ENCODE data around the gene SMC2.

The SMC2 gene

DNA sequence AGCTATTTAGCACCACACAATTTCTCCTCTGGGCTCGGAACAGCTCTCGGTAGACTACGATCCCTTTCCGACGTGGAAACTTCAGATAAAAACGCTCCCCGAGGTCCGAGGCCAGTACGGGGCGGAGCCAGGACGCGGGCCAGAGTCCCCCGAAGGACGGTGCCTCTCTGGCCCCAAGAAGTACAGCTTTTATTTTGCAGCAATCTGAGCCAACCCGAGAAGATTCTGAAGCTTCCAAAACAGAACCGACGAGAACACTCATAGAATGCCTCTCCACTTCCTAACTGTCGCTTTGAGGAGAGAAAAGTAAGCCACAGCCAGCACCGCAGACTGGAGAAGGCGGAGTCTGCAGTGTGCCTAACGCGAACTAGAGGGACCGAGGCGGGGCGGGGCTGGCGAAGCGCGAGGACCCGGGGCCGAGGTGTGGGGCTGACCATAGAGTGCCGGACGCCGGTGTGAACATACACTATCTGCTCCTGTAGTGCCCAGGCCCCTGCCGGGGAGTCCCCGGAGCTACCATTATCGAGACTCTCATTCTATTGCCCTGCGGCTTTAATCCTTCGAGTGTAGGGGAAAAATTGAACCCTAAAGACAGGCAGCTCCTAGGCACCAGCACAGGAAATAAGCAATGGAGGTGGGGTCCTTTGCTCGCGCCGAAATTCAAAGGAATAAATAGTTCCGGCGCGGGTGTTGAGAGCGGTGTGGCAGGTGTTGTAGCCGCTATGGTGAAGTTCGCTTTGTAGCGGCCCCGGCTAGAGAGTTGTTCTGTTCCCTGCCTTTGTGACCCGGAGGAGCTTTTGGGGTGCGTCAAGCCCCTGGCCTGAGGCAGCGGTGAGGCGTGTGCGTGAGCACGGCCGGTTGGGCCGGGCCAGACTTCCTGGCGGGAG is at the start of gene SMC2:
Gene SMC2, plus strand, starts transcription at position 663 of the 887 bp plus-strand sequence. CDS start 1,076 bp downstream, outside the sequence.
- peak; percentile 95 for DNase-seq

DNA sequence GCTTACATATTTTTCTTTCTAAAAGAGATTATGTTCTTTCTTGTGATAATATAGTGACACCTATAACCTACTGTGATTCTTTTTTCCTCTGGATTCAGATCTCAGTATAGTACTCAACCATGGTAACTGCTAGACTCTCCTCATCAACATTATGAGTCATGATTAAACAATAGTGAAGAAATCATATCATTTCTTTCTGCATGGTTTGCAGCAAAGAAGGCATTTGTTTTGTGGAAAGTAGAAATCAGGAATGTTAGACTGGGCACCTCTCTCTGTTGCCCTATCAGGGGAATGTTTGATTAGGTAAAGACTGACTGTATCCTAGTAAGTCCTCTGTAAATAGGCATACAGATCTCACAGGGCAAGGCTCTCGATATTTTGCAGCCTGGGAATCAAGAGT is 25.6 kb upstream of the SMC2 start:
- DNase-seq = no peak

DNA sequence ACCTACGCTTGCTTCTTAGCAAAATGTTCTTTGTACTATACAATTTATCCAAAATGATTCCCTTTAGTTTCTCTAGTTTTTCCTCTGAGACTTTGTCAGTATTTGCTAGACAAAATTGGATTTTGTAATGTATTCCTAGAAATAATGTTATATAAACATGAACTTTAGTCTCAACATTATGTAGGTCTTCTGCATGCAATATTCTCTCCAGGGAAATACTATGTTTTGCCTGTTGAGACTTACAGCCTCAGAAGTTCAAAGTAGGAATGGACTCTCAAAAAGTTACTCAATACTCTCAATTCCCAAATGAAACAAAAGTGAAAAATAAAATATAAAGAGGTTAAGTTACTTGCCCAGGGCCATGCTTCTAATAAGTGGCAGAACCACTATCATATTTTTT is 24.8 kb upstream of the SMC2 start:
- DNase-seq = no peak

DNA sequence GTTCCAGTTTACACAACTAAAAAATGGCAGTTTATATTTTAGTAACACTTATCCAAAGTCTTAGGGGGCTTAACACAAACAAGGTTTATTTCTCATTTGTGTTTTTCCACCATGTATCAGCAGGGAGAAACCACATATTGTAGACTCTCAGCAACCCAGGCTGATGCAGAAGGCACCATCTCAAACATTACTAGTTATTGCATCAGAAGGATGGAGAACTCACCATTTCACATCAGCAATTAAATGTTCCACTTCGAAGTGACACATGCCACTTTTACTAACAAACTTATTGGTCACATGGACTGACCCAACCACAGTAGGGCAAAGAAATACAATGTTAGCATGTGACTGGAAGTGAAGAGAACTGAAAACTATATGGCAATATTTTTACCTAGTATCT is 22.5 kb upstream of the SMC2 start:
- no peak for DNase-seq

DNA sequence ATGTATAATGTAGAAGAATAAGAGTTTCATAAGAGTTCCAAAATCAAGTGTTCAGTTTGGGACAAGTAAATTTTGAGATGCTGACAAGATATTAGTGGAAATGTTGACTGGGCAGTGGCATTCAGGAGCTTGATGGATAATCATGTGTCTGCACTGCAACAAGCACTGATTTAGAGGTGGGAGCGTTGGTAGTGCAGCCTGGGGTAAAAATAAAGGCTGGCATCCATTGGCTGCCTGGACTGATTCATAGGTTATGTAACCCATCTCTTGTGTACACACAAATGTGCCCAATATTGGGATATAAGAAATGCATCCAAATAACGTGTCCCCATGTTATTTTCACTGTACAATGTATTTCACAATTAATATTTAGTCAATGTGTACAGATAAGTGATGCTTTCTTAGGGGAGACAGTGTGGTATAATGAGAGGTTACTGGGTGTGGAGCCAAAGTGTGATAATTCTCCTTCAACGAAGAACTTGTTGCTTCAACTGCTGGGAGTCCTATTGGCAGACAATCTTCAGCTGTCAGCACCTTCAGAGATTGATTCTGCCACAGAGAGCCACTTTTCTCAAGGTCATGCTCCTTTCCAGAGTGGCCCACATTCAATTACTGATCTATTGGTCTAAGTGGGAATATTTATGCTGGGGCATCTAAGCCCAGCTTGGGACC is 20.9 kb upstream of the SMC2 start:
- DNase-seq = no peak

DNA sequence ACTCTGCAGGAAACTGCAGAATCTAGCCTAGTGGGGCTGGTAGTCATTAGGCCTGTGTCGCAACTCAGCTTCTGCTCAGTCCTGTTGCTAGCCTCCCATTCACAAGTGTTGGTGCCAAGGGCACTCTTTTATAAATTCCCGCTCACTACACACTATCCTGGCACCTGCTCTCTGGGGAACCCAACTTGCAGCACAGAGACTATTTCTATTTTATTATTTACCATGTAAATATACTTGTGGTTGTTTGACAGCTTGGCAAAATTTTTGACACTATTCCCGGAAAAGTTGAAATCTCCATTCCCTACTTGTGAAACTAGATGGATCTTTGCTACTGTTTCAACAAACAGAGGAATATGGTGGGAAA is 20.4 kb upstream of the SMC2 start:
- no peak for DNase-seq

DNA sequence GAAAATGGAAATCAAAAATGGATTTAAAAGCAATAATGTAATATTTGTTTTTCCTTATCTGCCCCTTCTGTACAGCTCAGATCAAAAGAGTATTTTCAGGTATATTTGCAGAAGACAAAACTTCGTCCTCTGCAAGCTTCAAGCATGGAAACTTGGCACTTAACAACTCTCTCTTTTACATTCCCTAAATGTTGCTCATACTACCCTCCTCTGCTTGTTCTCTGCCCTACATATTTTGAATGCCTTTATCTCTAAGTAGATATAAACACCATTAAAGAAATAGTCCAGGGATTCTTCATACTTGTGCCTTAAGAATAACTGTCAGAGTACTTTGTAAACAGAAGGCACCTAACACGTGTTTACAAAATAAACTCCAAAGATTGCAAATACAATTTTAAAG is 19.2 kb upstream of the SMC2 start:
- DNase-seq = no peak

DNA sequence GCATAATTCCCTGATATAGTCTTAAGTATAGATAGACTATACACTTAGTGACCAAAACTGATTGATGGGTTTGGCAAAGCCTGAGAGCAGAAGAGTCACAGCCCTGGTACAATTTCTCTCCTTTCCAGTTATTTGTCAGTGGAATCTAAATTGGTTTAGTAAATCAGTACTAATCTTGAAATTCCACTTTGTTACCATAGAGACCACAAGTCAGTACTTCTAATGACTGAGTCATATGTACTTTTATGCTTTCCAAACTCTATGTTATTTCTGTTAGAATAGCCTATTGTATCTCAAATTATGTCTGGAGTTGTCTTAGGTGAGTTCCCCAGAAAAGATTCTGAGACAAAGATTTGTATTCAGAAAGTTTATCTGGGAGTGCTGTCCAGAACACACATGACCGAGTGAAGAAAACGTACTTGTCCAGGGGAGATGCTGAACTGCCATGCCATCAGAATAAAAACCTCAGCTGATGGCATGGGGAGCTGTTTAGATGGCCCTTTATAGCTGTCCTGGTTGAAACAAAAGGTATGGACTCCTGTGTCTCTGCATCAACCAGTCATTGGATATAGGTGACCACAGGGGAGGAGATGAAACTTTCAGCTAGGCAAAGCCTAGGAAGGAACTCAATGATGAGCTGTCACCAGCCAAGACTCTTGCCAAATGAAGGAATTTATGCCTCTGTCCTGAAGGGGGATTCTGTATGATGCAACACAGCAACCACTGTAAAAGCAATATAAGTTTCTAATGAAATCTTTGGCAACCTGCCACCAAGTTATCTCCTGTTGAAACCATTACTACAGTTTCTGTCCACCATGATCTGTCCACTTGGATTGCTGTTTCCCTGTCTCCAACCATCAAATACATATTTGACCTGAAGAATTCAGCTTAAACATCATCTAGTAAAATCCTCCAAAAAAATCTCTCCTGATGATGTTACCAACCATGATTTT is 18.0 kb upstream of the SMC2 start:
- DNase-seq = no peak

DNA sequence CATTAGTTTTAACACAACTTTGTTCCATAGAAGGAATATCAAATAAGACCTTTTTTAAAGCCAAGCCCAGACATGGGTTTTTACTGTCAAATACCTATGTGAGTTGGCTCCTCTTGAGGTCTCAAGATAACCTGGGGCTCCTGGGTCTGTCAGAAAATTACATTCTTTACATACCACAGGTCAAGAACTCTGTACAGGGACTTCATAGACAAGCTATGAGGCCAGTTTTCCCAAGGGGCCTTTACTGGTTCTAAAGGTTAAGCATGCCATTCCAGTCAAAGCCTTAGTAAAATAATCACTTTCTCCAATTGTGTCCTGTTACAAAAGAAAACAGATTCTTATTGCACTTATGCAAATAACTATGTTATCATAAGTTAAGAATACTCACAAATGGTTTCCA is 15.5 kb upstream of the SMC2 start:
- DNase-seq = no peak

DNA sequence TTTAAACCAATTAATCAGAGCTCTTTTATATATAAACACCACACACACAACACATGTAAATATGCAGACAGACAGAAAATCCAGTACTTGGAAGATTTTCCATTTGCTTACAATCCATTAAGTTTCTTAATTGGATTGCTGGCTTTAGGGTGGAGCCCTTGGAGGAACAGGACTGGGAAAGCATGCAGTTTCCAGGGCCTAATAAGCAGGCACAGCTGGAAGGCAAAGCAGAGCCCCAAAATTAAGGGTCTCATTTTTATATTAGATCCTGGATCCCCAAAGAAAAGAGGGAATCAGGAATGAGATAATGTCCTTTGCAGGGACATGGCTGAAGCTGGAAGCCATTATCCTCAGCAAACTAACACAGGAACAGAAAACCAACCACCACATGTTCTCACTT is 13.1 kb upstream of the SMC2 start:
- no peak for DNase-seq

DNA sequence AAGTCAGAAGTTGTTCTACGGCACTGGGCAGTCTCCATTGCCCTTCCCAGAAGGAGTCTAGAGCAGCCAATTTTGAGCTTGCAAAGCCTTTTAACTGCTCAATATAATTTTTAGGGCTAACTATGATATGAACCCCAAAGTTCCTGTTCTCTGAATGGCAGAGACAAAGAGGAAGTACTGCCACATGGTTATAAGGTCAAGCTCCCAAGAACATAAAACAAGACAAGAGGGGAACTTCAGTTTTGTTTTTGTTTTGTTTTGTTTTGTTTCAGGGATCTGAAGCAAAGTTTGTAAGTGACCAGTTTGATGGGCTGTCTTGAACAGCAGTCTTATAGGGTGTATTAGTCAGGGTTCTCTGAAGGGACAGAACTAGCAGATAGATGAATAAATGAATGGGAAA is 11.9 kb upstream of the SMC2 start:
- DNase-seq = no peak

DNA sequence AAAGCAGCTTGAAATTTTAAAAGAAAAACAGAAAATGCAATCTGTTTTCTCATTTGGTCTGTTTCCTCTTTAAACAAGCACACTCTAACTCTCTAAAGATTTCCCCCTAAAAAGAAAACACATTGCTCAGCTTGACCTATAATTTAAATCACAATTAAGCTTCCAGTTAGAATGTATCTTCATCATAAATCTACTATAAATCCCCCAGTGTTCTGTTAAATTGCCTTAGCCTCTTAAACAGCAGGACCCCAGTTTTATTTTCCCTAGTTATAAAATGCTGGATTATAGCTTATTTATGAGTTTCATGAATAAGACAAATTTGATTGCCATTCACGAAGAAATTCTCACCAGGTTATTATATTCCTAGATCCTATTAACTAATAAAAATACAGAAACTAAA is 8.6 kb upstream of the SMC2 start:
- DNase-seq = no peak

DNA sequence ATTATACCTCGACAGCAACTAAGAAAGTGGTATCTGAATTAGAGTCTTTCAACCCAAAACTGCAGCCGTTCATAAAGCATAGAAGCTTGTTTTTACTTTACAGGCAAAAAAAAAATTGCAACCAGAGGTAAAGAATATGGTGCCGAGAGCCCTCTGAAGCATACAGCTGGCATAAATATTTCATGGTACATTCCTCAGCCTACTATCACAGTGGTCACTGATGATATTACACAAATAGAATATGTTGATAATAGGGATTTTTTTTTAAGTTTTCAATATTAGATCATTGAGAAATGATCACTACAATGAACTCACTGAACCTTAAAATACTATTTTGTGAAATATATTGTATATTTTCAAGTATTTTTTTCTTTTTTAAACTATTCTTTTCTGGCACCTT is 6.2 kb upstream of the SMC2 start:
- no peak for DNase-seq

DNA sequence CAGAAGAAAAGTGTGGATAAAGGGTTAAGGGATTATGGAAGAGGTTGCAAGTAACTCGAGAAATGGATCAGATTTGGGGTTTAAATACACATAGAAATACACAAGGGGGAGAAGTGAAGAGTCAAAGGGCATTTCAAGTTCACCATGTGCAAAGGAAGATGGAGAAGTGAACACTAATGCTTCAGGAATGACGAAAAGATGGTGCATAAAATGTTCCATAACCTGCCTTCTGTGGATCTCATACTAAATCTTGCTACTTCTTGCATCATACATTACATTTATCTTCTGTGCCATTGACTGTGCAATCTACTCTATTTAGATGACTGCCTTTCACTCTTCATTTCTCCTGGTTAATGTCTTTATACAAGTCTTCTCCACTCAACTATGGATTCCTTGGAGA is 5.7 kb upstream of the SMC2 start:
- no peak for DNase-seq

DNA sequence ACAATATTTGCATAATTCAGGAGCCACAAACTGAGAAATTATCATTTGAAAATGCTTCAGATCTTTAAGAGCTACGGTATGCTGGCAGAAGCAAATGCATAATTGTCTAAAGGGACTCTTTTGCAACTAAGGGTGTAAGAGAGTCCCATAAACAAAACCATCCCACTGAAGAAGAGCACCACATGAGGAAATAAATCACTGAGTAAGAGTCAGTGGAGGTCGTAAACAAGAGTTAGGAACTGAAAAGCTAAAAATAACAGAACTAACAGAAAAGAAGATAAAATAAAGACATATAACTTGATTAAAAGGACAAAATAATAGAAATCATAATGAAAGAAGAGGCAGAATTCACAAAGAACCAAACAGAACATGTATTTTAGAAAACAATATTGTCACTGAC is 3.5 kb upstream of the SMC2 start:
- DNase-seq = peak; percentile 35

DNA sequence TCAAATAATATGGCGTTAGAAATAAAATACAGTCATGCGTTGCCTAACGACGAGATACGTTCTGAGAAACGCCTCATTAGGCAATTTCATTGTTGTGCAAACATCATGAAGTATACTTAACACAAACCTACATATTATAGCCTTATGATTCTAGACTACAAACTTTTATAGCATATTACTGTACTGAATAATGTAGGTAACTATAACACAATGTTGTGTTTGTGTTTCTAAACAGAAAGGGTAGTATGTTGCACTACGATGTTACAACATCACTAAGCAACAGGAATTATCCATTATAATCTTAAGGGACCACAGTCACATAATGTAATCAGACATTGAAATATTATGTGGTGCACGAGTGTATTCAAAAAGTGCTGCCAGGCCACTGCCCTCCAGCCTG is 3.0 kb upstream of the SMC2 start:
- peak; percentile 66 for DNase-seq

DNA sequence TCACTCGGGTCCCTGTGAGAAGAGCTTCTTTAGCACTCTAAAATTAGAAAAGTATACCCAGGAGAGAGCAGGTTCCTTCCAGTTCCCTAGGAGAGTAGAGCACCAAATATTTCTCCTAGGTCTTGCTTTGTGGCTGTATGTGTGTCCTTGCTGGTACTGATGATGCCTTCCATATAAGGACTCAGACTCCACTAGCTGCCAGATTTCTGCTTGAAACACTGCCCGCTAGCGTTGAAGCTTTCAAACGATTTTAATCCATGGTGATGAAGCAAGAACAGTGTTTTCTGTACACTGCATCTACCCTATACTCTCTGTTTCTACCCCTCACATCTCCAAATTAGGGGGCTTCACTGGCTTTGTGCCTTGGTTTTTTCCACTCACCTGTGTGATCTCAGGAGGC is 2.4 kb upstream of the SMC2 start:
- peak; percentile 85 for DNase-seq

DNA sequence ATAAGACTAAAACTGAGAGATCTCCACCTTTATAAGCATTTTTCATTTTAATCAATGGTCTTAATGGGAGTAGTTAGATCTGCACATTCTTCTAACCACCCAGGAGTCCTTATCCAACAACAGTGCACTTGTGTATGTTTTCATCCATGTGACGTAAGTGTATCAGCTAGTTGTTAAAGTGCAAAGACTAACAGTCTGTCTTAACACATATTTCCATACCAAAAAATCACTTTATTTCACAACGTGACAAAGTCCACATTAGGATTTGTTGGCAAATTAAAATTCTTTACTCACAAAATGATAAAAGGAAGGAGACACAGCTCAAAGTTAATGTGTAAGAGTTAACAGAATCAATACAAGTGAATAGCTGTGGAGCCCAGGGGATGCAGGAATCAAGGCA is 1.9 kb upstream of the SMC2 start:
- DNase-seq = peak; percentile 27

DNA sequence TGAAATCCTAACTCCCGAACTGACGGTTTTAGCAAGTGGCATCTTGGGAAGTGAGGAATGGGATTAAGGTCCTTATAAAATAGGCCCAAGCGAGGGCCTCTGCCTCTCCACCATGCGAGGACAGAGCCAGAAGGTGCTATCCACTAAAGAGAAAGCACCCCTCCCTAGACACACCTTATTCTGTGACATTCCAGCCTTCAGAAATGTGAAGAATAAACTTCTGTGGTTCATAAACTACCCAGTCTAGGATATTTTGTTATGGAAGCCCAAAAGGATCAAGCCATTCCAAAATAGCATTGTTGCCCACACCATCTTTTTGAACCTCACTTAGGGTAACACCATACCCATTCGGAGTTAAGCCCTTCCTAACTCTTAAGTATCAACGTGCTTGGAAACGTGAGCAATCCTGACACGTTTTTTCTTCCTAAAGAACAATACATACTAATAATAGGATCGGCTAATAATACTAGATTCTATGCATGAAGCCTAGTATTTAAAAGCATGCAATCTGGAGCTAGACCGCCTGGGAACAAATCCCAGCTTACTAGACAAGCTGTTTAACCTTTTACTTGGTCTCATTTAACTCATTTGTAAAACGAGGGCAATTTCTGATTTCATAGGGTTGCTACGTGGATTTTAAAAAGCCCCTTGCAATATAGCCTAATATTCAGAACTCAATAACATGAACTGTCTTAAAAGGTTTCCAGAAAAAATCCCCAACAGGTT is 1.1 kb upstream of the SMC2 start:
- peak; percentile 57 for DNase-seq

DNA sequence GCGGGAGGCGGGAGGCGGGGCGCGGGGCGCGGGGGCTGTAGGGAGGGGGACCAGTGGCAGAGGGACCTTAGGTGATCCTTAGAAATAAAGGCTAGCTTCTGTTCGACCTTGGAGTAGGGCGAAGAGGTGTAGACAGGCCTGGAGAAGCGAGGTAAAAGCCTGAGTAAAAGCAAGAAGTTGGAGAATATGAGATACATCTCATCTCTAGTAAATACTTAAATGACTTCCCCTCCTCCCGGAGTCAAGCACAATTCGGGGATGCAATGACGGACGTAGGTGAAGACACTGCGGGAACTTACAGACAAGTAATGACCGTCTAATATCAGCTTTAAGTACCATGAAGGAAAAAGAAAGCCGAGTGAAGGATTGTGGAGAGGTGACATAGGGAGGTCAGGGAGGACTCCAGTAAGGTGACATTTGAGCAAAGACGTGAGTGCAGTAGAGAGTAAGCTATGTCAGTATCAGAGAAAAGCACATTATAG is 466 bp downstream of the SMC2 start:
- DNase-seq = peak; percentile 76

DNA sequence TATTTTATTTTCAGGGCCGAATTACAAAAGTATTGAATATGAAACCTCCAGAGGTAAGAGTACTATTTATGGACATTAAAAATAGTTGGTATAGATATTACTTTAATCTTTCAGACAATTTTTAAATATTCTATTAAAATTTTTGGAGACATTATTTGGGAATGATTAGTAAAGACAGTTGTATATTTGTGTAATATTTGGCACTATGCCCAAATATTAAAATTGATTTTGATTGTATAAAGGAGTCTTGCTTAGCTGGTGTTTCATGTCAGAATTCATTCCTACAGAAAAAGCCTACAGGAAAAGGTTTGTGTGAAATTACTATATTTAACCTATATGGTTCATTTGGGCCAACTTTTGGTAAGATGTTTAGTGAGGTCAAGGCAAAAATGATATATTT is 5.5 kb downstream of the SMC2 start:
- no peak for DNase-seq

DNA sequence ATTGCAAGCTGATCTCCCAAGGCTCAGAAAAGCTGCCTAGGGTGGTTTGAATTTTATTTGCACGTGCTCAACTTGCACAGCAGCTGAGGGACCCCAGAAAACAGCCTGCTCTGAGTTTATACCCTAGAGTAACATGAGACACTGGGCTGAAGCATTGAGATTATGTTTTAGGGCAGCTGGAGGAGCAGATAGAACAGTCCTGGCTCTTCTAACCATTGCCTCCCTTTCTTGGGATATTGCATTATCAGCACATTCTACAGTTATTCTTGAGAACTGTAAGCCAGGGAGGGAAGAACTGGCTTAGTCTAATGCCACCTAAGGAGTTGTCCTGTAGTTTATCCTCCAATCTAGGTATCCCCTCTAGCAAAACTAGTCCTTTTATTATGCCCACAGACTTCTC is 10.3 kb downstream of the SMC2 start:
- DNase-seq = no peak

DNA sequence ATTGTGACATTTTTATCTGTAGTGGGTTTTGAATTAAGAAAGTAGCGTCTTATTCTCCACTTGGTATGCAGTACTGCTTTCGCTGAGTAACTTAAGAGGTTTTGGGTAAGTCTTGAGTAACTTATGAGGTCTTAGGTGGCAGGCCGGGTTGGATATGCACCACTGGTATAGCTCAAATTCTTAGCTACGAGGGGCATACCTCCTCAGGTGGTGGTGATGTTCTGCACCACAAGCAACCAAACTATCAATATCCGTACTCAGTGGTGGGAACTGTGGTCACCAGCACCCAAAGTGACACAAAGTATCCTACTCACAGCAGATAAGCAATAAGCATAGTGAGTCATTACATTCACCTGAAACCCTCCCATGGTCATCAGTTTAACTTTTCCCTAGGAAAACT is 13.7 kb downstream of the SMC2 start:
- no peak for DNase-seq

Data from NCI-H1105 treated with DMSO at 0.1 percent for 48 hours (cell line).